PFSK-1 (cell line): Measurements from ENCODE around the gene GPR108.

ENCODE experiments used
- FOXP2 ChIP-seq: optimal IDR thresholded peaks from 2 replicates; pipeline ENCODE3; 2011; ENCODE audit warnings: borderline replicate concordance, control low read depth, inconsistent platforms; ENCODE audit not compliant: insufficient read depth; ENCODE audit errors: extremely low read length, extremely low read depth
- POLR2AphosphoS5 ChIP-seq: IDR thresholded peaks from 2 replicates; pipeline ENCODE4 v1.6.1; 2012; ENCODE audit warnings: low read depth, mild to moderate bottlenecking, control low read depth, low read length, moderate library complexity
- SIN3A ChIP-seq: IDR thresholded peaks from 2 replicates; pipeline ENCODE4 v1.6.1; 2012; ENCODE audit warnings: mild to moderate bottlenecking, low read length, moderate library complexity, borderline replicate concordance; ENCODE audit not compliant: insufficient read depth
- TAF1 ChIP-seq: IDR thresholded peaks from 2 replicates; pipeline ENCODE4 v1.6.1; 2012; ENCODE audit warnings: low read length, control low read depth, borderline replicate concordance; ENCODE audit not compliant: insufficient read depth
- TF ChIP-seq, protein P1 (sequence below), 2 experiments: IDR thresholded peaks; 2 replicates each; pipeline versions ENCODE4 v1.6.1 to v1.8.0; 2011 to 2012; ENCODE audit warnings: low read depth in 2 of 2, low read length in 2 of 2, control low read depth in 1 of 2, inconsistent platforms in 1 of 2, mild to moderate bottlenecking in 1 of 2, moderate library complexity in 1 of 2; ENCODE audit not compliant: insufficient read depth in 1 of 2

The GPR108 gene

DNA sequence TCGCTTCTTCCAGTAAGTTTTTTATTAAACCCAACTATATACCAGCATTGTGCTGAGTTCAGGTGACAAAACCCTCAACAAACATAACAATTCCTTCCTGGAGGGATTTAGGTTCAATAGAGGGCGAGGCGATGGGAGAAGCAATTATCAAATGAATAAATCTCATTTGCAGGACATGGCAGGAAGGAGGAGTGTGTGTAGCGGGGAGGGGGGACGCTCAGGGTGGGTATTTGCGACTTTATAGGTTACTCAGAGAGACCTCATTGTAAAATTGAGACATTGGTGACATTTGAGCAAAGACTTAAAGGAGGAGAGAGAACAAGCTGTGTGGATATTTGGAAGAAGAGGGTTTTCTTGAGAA is 20.8 kb downstream of the GPR108 start:
- TF ChIP-seq FOXP2 (no peak), SIN3A (no peak), TAF1 (no peak), POLR2AphosphoS5 (no peak)
- TF ChIP-seq, protein P1, sequence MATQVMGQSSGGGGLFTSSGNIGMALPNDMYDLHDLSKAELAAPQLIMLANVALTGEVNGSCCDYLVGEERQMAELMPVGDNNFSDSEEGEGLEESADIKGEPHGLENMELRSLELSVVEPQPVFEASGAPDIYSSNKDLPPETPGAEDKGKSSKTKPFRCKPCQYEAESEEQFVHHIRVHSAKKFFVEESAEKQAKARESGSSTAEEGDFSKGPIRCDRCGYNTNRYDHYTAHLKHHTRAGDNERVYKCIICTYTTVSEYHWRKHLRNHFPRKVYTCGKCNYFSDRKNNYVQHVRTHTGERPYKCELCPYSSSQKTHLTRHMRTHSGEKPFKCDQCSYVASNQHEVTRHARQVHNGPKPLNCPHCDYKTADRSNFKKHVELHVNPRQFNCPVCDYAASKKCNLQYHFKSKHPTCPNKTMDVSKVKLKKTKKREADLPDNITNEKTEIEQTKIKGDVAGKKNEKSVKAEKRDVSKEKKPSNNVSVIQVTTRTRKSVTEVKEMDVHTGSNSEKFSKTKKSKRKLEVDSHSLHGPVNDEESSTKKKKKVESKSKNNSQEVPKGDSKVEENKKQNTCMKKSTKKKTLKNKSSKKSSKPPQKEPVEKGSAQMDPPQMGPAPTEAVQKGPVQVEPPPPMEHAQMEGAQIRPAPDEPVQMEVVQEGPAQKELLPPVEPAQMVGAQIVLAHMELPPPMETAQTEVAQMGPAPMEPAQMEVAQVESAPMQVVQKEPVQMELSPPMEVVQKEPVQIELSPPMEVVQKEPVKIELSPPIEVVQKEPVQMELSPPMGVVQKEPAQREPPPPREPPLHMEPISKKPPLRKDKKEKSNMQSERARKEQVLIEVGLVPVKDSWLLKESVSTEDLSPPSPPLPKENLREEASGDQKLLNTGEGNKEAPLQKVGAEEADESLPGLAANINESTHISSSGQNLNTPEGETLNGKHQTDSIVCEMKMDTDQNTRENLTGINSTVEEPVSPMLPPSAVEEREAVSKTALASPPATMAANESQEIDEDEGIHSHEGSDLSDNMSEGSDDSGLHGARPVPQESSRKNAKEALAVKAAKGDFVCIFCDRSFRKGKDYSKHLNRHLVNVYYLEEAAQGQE (IDR thresholded peaks at IDR 0.05; ENCODE audit: insufficient read depth in 1 of 2, low read depth in 2 of 2, low read length in 2 of 2) = no peak

DNA sequence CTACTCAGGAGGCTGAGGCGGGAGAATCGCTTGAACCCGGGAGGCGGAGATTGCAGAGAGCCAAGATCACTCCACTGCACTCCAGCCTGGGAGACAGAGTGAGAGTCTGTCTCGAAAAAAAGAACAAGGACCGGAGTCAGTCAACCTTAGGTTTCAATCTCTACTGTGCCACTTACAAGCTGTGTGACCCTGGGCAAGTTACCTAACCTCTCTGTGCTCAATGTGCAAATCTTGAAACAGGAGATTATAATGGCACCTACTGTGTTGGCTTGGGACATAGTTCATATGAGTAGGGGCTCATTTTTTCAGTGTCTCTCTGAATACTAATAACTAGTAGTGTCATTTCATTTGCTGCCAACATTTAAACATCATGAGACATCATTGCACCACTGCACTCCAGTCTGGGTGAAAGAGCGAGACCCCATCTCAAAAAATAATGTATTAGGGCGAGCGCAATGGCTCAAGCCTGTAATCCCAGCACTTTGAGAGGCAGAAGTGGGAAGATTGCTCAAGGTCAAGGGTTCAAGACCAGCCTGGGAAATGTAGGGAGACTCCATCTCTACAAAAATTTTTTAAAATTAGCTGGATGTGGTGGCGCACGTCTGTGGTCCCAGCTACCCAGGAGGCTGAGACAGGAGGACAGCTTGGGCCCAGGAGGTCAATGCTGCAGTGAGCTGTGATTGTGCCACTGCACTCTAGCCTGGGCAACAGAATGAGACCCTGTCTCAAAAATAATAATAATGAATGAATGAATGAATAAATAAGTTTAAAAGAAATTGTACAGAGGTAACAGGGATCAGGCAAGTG is 22.4 kb downstream of the GPR108 start:
- no peak for TF ChIP-seq TAF1
- no peak for TF ChIP-seq POLR2AphosphoS5
- TF ChIP-seq SIN3A = no peak
- TF ChIP-seq, protein P1 (IDR thresholded peaks at IDR 0.05; ENCODE audit: insufficient read depth in 1 of 2, low read depth in 2 of 2, low read length in 2 of 2) = no peak
- no peak for TF ChIP-seq FOXP2

DNA sequence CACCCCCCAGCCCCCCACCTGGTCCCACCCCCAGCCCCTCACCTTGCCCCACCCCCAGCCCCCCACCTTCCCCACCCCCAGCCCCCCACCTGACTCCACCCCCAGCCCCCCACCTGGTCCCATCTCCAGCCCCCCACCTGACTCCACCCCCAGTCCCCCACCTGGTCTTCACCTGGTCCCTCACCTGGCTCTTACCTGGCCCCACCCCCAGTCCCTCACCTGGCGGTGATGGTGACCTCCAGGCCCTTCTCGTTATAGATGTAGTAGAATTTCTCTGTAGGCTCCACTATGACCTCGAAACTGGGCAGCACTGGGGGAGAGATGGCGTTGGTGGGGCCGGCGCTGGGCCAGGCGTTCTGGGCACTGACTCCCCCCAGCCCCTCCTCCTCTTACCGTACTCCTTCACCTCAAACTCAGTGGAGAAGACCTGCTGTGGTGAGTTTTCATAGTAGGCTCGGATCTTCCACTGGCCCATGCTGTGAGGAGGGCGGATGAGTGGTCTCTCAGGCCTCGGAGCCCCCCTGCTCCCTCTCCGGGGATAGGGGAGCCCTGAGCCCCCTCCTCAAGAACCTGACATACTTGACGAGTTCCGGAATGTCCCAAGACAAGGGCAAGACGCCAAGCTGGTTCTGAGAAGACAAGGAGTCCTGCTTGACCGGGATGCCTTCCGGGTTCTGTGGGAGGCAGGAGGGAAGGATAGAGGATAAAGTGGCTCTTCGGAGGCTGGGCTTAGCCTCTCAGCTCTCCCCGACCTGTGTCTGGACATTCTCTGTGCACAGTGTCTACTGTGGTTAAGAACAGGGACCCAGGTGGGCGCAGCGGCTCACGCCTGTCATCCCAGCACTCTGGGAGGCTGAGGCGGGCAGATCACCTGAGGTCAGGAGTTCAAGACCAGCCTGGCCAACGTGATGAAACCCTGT is 23.3 kb downstream of the GPR108 start:
- TF ChIP-seq SIN3A (no peak), FOXP2 (no peak)

DNA sequence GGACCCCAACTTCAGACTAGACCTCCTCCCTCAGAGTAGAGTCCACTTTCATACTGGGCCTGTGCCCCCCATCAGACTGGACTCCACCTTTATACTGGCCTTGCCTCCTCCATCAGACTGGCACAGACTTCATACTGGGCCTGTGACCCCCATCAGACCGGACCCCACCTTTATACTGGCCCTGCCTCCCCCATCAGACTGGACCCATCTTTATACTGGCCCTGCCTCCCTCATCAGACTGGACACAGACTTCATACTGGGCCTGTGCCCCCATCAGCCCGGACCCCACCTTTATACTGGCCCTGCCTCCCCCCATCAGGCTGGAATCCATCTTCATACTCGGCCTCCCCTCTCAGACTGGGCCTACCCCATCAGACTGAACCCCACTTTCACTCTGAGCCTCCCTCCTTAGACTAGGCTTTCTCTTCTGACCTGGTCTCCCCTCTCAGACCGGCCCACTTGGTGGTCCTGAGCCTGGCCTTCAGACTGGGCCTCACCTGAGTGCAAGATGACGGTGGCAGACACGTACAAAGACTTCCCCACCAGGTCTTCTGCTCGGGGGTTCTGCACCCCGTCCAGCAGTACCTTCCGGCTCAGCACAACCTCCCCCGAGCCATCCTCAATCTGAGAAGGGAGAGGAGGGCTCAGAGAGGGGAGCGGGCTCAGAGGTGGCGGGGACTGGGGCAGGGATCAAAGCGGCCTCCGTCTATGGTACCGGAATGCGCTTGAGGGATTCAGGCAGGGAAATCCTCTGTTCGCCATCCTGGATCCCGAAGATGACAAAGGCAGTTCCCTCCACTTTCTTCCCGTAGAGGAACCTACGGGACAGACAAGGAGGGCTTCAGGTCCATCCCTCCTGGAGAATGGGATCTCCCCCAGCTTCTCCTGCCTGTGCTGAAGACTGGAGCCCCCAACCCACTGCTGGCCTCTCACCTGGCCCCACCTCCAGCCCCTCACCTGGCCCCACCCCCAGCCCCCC is 24.4 kb downstream of the GPR108 start:
- TF ChIP-seq TAF1 = no peak
- TF ChIP-seq FOXP2 = no peak
- no peak for TF ChIP-seq SIN3A
- TF ChIP-seq, protein P1 (IDR thresholded peaks at IDR 0.05; ENCODE audit: insufficient read depth in 1 of 2, low read depth in 2 of 2, low read length in 2 of 2) = no peak
- TF ChIP-seq POLR2AphosphoS5 = no peak

DNA sequence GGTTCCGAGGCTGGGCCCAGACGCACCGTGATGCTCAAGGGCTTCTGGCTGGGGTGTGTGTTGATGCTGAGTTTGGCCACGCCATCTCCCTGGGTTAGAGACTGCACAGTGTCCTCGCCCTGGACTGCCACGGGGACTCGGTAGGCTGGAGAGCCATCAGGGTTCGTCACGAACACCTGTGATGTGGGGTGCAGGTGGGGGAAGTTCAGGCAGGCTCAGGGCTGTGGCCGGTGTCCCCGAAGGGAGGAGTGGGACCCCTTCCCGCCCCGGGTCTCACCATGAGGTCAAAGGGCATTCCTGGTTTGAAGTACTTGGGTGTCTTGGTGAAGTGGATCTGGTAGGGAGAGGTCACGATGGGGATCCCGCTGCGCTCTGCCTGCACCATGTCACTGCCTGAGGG is 25.1 kb downstream of the GPR108 start:
- TF ChIP-seq, protein P1 (IDR thresholded peaks at IDR 0.05; ENCODE audit: insufficient read depth in 1 of 2, low read depth in 2 of 2, low read length in 2 of 2) = no peak
- no peak for TF ChIP-seq POLR2AphosphoS5
- TF ChIP-seq SIN3A = no peak
- TF ChIP-seq TAF1 = no peak
- no peak for TF ChIP-seq FOXP2
